PC-9 (cell line): ENCODE data around the gene GSKIP. TPM values are rescaled to one million over a fixed set of nuclear protein-coding genes. Genes with fewer than 3 reads are reported as not detected.

Experiments used
- BruUV-seq: library from RNA; stranded (reverse); fragments of 400-500 nt; replicated peaks from 2 replicates; lab custom pipeline; 2021; lab: Mats Ljungman, UMichigan
- CTCF ChIA-PET: fragments of 300-600 bp; sonication (Branson Sonifier 250); formaldehyde crosslinking; loops from one replicate; lab custom pipeline; 2022; ENCODE audit warnings: antibody characterized with exemption; lab: Charles Lee
- POLR2A ChIA-PET: fragments of 300-600 bp; sonication (Branson Sonifier 250); formaldehyde crosslinking; loops from one replicate; lab custom pipeline; 2022; ENCODE audit warnings: antibody characterized with exemption; ENCODE audit not compliant: unreplicated experiment; lab: Charles Lee
- DNase-seq, 2 experiments: peaks; one replicate each; pipeline versions ENCODE4 v3.0.0 to v3.0.0-alpha.2; 2015 to 2022; ENCODE audit warnings: mixed read lengths in 1 of 2
- H2AFZ ChIP-seq: fragments of 200-600 bp; sonication (generic); 2 replicates; pipeline ENCODE4 v1.8.1; 2017; ENCODE audit warnings: antibody characterized with exemption
- H3F3A ChIP-seq: fragments of 200-600 bp; sonication (generic); 2 replicates; pipeline ENCODE4 v1.8.1; 2017; ENCODE audit warnings: antibody characterized with exemption, mild to moderate bottlenecking, low read depth; ENCODE audit not compliant: insufficient read depth
- H3K27ac ChIP-seq: fragments of 200-600 bp; sonication (generic); 2 replicates; pipeline ENCODE4 v1.6.1; 2016; ENCODE audit warnings: mixed run types
- H3K27me3 ChIP-seq: fragments of 200-600 bp; sonication (generic); 2 replicates; pipeline ENCODE4 v1.6.1; 2016; ENCODE audit warnings: low read depth, mixed run types; ENCODE audit not compliant: insufficient read depth
- H3K36me3 ChIP-seq: fragments of 200-600 bp; sonication (generic); 2 replicates; pipeline ENCODE4 v1.6.1; 2016; ENCODE audit warnings: low read depth, mixed run types
- H3K4me1 ChIP-seq: fragments of 200-600 bp; sonication (generic); replicated peaks from 2 replicates; pipeline ENCODE4 v1.6.1; 2016; ENCODE audit warnings: mixed run types; ENCODE audit not compliant: insufficient read depth
- H3K4me2 ChIP-seq: fragments of 200-600 bp; sonication (generic); 2 replicates; pipeline ENCODE4 v1.6.1; 2017; ENCODE audit warnings: mixed run types
- H3K4me3 ChIP-seq: fragments of 200-600 bp; sonication (generic); 2 replicates; pipeline ENCODE4 v1.6.1; 2016; ENCODE audit warnings: mixed run types
- H3K79me2 ChIP-seq: fragments of 200-600 bp; sonication (generic); 2 replicates; pipeline ENCODE4 v1.6.1; 2017; ENCODE audit warnings: low read depth, mixed run types
- H3K9me2 ChIP-seq: fragments of 200-600 bp; sonication (generic); 2 replicates; pipeline ENCODE4 v1.8.1; 2017; ENCODE audit warnings: mild to moderate bottlenecking; ENCODE audit not compliant: insufficient read depth
- H3K9me3 ChIP-seq: fragments of 200-600 bp; sonication (generic); 2 replicates; pipeline ENCODE4 v1.8.1; 2016; ENCODE audit warnings: low read depth; ENCODE audit not compliant: insufficient read depth
- H4K20me1 ChIP-seq: fragments of 200-600 bp; sonication (generic); 2 replicates; pipeline ENCODE4 v1.8.1; 2017; ENCODE audit not compliant: insufficient read depth
- CTCF ChIP-seq: fragments of 200-600 bp; sonication (generic); conservative IDR thresholded peaks from 2 replicates; pipeline ENCODE4 v1.6.1; 2017; ENCODE audit warnings: mixed run types, antibody characterized with exemption, mild to moderate bottlenecking, moderate library complexity
- EZH2 ChIP-seq: fragments of 200-600 bp; sonication (generic); IDR thresholded peaks from 2 replicates; pipeline ENCODE4 v1.8.0; 2017; ENCODE audit warnings: antibody characterized with exemption, low read depth
- intact Hi-C: fragments of 100-400 bp; cut with micrococcal nuclease; formaldehyde crosslinking; loops from one replicate; pipeline ENCODE4 v1.10.0; 2022; ENCODE audit not compliant: unreplicated experiment
- total RNA-seq: library from RNA; stranded (reverse); gene quantifications from 2 replicates; pipeline ENCODE4 v1.2.3, GENCODE V29; 2021

Gene GSKIP
- total RNA-seq, 1 experiment from 2014 or later: 7.2 TPM

- TF ChIP-seq EZH2 (no peak), CTCF (no peak)
- intact Hi-C loops: no loop called here
- Histone ChIP-seq H3K4me3 (no peak overlapping the region), H3F3A (no peaks in the 10 kb centered on the region), H3K79me2 (no peaks in the 10 kb centered on the region), H3K4me2 (no peak overlapping the region), H3K9me2 (no peaks in the 10 kb centered on the region), H3K36me3 (no peaks in the 10 kb centered on the region), H3K9me3 (no peaks in the 10 kb centered on the region), H3K27ac (no peak overlapping the region), H3K4me1 (no peaks in the 10 kb centered on the region), H4K20me1 (no peaks in the 10 kb centered on the region), H3K27me3 (no peaks in the 10 kb centered on the region), H2AFZ (no peak overlapping the region)
- no peak for DNase-seq
- ChIA-PET POLR2A (no interaction called here), CTCF (no interaction called here)
- no TSS peak for BruUV-seq
Measured at GRCh38 chr14:96399405-96399804, 36.1 kb downstream of the GSKIP start.

- H2AFZ ChIP-seq: no peak overlapping the region
- no peaks in the 10 kb centered on the region for H3K27me3 ChIP-seq
- CTCF ChIA-PET: no interaction called here
- no peaks in the 10 kb centered on the region for H3K4me1 ChIP-seq
- no TSS peak for BruUV-seq
- H3K9me3 ChIP-seq: no peaks in the 10 kb centered on the region
- H3K4me2 ChIP-seq: no peak overlapping the region
- no peaks in the 10 kb centered on the region for H3K36me3 ChIP-seq
- TF ChIP-seq CTCF (no peak), EZH2 (no peak)
- H3K79me2 ChIP-seq: no peaks in the 10 kb centered on the region
- no peak overlapping the region for H3K27ac ChIP-seq
- POLR2A ChIA-PET: no interaction called here
- intact Hi-C loops: no loop called here
- H4K20me1 ChIP-seq: no peaks in the 10 kb centered on the region
- no peak for DNase-seq
- no peaks in the 10 kb centered on the region for H3K9me2 ChIP-seq
- H3F3A ChIP-seq: no peaks in the 10 kb centered on the region
- H3K4me3 ChIP-seq: no peak overlapping the region
Measured at GRCh38 chr14:96400495-96400894, 37.2 kb downstream of the GSKIP start.

- intact Hi-C loops: no loop called here
- Histone ChIP-seq H3K79me2 (no peaks in the 10 kb centered on the region), H3K9me3 (no peaks in the 10 kb centered on the region), H3K36me3 (no peaks in the 10 kb centered on the region), H4K20me1 (no peaks in the 10 kb centered on the region), H3K4me2 (no peak overlapping the region), H3K4me1 (no peaks in the 10 kb centered on the region), H3F3A (no peaks in the 10 kb centered on the region), H2AFZ (no peak overlapping the region), H3K27me3 (no peaks in the 10 kb centered on the region), H3K27ac (no peak overlapping the region), H3K9me2 (no peaks in the 10 kb centered on the region), H3K4me3 (no peak overlapping the region)
- no TSS peak for BruUV-seq
- TF ChIP-seq CTCF (no peak), EZH2 (no peak)
- DNase-seq: no peak
- CTCF ChIA-PET: no interaction called here
- POLR2A ChIA-PET: no interaction called here
Measured at GRCh38 chr14:96403409-96403808, 40.1 kb downstream of the GSKIP start.
